CD4-positive, alpha-beta memory T cell (primary cell): ENCODE data around the gene TRPC4. TPM values are rescaled to one million over a fixed set of nuclear protein-coding genes. Genes with fewer than 3 reads are reported as not detected.

Experiments
- CTCF ChIA-PET: fragments of 350-600 bp; sonication (Branson Sonifier 250); formaldehyde crosslinking; loops from one replicate; lab custom pipeline; 2021; ENCODE audit warnings: inconsistent platforms; ENCODE audit not compliant: partially characterized antibody; lab: Charles Lee
- POLR2A ChIA-PET: fragments of 350-600 bp; sonication (Branson Sonifier 250); formaldehyde crosslinking; loops from one replicate; lab custom pipeline; 2021; ENCODE audit not compliant: partially characterized antibody; lab: Charles Lee
- DNase-seq, 5 donors: peaks; one replicate each; pipeline versions ENCODE4 v3.0.0 to v3.0.0-alpha.2; 2020 to 2022; ENCODE audit warnings: mixed read lengths in 1 of 5
- H3K27ac ChIP-seq: one replicate; pipeline ENCODE4 v1.7.0; 2013; ENCODE audit warnings: low read depth, low read length
- H3K27me3 ChIP-seq: 2 replicates; pipeline ENCODE4 v1.7.0; 2013; ENCODE audit warnings: mild to moderate bottlenecking, low read length, moderate library complexity; ENCODE audit not compliant: insufficient read depth
- H3K36me3 ChIP-seq: 2 replicates; pipeline ENCODE4 v1.7.0; 2013; ENCODE audit warnings: mild to moderate bottlenecking, low read length, moderate library complexity; ENCODE audit not compliant: insufficient read depth
- H3K4me1 ChIP-seq: 2 replicates; pipeline ENCODE4 v1.7.0; 2013; ENCODE audit warnings: mild to moderate bottlenecking, low read length, moderate library complexity; ENCODE audit not compliant: insufficient read depth
- H3K4me3 ChIP-seq, 2 donors: one replicate each; pipeline ENCODE4 v1.7.0; 2013; ENCODE audit warnings: low read length in 2 of 2, mild to moderate bottlenecking in 1 of 2
- H3K9me3 ChIP-seq, 2 donors: one replicate each; pipeline ENCODE4 v1.7.0; 2013; ENCODE audit warnings: low read length in 2 of 2, control low read depth in 1 of 2; ENCODE audit not compliant: control insufficient read depth in 1 of 2
- H3K27ac Mint-ChIP-seq, 7 donors: one replicate each; pipeline ENCODE4 v1.8.0; 2020 to 2021; ENCODE audit warnings: mixed read lengths in 7 of 7, mild to moderate bottlenecking in 6 of 7, inconsistent platforms in 3 of 7, moderate library complexity in 3 of 7
- H3K27me3 Mint-ChIP-seq, 2 donors: one replicate each; pipeline ENCODE4 v1.8.0; 2020 to 2021; ENCODE audit warnings: mixed read lengths in 2 of 2
- H3K36me3 Mint-ChIP-seq, 2 donors: one replicate each; pipeline ENCODE4 v1.8.0; 2020 to 2021; ENCODE audit warnings: mixed read lengths in 2 of 2, inconsistent platforms in 1 of 2, mild to moderate bottlenecking in 1 of 2
- H3K4me1 Mint-ChIP-seq, 4 donors: one replicate each; pipeline ENCODE4 v1.8.0; 2020 to 2021; ENCODE audit warnings: mixed read lengths in 4 of 4, mild to moderate bottlenecking in 1 of 4
- H3K4me3 Mint-ChIP-seq, 8 donors: one replicate each; pipeline ENCODE4 v1.8.0; 2020 to 2021; ENCODE audit warnings: mixed read lengths in 8 of 8, mild to moderate bottlenecking in 7 of 8, moderate library complexity in 6 of 8, inconsistent platforms in 3 of 8
- H3K9me3 Mint-ChIP-seq, 8 donors: one replicate each; pipeline ENCODE4 v1.8.0; 2020 to 2021; ENCODE audit warnings: mixed read lengths in 8 of 8, mild to moderate bottlenecking in 5 of 8, inconsistent platforms in 3 of 8, moderate library complexity in 1 of 8
- intact Hi-C: fragments of 100-400 bp; cut with micrococcal nuclease; formaldehyde crosslinking; loops from one replicate; pipeline ENCODE4 v1.15.1; 2023
- polyA plus RNA-seq, 2 donors: library from polyadenylated mRNA; unstranded; fragments of 300-500 nt; fragmentation: Illumina TruSeq; gene quantifications; one replicate each; pipeline ENCODE4 v1.2.3, GENCODE V29; 2021
- total RNA-seq, 2 experiments: library from RNA; stranded (reverse); gene quantifications; one replicate each; pipeline ENCODE4 v1.2.3, GENCODE V29; 2021

The TRPC4 gene
- total and polyA plus RNA-seq, 4 experiments from 2014 or later, result not detected

DNA sequence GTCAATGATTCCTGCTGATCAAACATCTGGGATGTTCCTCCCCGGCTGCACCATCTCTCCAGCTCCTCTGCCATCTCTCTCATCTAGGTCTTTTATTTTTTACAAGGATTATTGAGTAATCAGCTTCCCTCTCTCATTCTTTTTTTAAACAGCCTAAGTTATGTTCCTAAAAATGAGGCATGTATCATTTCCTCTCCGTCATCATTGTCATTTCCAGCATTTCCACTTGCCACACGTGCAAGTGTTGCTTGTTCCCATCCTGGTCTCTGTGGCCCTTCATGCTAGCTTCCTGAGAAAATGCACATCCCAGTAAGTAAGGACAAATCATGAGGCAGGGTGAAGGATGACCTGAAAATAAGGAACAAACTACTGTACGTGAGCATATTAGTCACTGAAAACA lies 168.3 kb downstream of the TRPC4 start:
- no peaks in the 10 kb centered on the region for H3K4me1 Mint-ChIP-seq
- no peaks in the 10 kb centered on the region for H3K27me3 ChIP-seq
- no peak overlapping the region for H3K27ac Mint-ChIP-seq
- H3K4me3 ChIP-seq, result no peak overlapping the region
- H3K9me3 Mint-ChIP-seq, result peaks cover 0 to 7% (median 0%) of the 10 kb centered on the region in 8 donors
- no peak for DNase-seq
- no peaks in the 10 kb centered on the region for H3K4me1 ChIP-seq
- no peaks in the 10 kb centered on the region for H3K9me3 ChIP-seq
- no peak overlapping the region for H3K27ac ChIP-seq
- no peaks in the 10 kb centered on the region for H3K27me3 Mint-ChIP-seq
- H3K4me3 Mint-ChIP-seq, result no peak overlapping the region
- no peaks in the 10 kb centered on the region for H3K36me3 ChIP-seq
- ChIA-PET CTCF (no interaction called here), POLR2A (no interaction called here)
- H3K36me3 Mint-ChIP-seq, result no peaks in the 10 kb centered on the region
- intact Hi-C loops, result no loop called here

DNA sequence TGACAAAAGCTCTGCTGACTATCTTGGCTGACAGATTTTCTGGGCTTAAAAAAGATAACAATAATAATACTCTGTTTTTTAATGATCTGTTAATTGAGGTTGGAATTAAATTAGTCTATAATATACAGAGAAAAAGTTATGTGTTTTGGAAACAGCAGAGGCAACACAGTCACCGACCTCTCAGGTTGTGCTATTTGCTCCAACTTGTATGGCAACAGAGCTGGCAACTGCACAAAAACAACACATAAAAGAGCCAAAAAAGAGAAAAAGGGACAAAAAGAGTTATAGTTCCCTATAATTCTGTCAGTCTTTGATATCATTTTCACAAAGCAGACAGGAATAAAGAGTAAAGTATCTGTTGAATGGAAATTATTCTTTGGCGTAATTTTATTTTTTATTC lies 168.7 kb downstream of the TRPC4 start:
- no peaks in the 10 kb centered on the region for H3K36me3 Mint-ChIP-seq
- H3K9me3 Mint-ChIP-seq, result peaks cover 0 to 7% (median 0%) of the 10 kb centered on the region in 8 donors
- CTCF ChIA-PET, result no interaction called here
- Histone ChIP-seq H3K4me3 (no peak overlapping the region), H3K4me1 (no peaks in the 10 kb centered on the region), H3K36me3 (no peaks in the 10 kb centered on the region), H3K27ac (no peak overlapping the region), H3K27me3 (no peaks in the 10 kb centered on the region), H3K9me3 (no peaks in the 10 kb centered on the region)
- H3K4me1 Mint-ChIP-seq, result no peaks in the 10 kb centered on the region
- POLR2A ChIA-PET, result no interaction called here
- no peaks in the 10 kb centered on the region for H3K27me3 Mint-ChIP-seq
- no peak overlapping the region for H3K4me3 Mint-ChIP-seq
- intact Hi-C loops, result no loop called here
- no peak overlapping the region for H3K27ac Mint-ChIP-seq
- DNase-seq, result no peak

DNA sequence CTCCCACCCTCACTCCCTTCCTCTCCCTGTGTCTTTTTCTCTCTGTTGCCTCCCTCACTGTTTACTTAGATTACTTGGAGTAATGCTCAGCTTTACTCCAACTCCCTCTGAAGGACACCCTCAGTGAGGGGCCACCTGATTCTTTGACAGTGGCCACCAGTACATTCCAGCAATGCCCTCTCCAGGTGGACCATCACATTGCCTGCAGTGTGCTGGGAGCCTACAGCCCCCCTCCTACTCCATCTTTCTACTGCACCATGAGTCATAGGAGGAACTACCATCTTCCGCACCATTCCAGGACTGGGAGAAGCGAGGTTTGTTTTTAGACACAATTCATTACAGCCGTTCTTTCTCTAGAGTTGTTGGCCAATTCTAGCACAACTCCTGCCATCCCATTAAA lies 174.4 kb downstream of the TRPC4 start:
- H3K27ac ChIP-seq, result no peak overlapping the region
- no peaks in the 10 kb centered on the region for H3K27me3 ChIP-seq
- intact Hi-C loops, result no loop called here
- ChIA-PET POLR2A (no interaction called here), CTCF (no interaction called here)
- H3K4me3 ChIP-seq, result no peak overlapping the region
- H3K27me3 Mint-ChIP-seq, result no peaks in the 10 kb centered on the region
- no peak overlapping the region for H3K27ac Mint-ChIP-seq
- H3K36me3 Mint-ChIP-seq, result no peaks in the 10 kb centered on the region
- H3K36me3 ChIP-seq, result no peaks in the 10 kb centered on the region
- no peak for DNase-seq
- peaks cover 0 to 6% (median 0%) of the 10 kb centered on the region in 8 donors for H3K9me3 Mint-ChIP-seq
- H3K4me1 ChIP-seq, result no peaks in the 10 kb centered on the region
- no peaks in the 10 kb centered on the region for H3K4me1 Mint-ChIP-seq
- no peaks in the 10 kb centered on the region for H3K9me3 ChIP-seq
- no peak overlapping the region for H3K4me3 Mint-ChIP-seq

DNA sequence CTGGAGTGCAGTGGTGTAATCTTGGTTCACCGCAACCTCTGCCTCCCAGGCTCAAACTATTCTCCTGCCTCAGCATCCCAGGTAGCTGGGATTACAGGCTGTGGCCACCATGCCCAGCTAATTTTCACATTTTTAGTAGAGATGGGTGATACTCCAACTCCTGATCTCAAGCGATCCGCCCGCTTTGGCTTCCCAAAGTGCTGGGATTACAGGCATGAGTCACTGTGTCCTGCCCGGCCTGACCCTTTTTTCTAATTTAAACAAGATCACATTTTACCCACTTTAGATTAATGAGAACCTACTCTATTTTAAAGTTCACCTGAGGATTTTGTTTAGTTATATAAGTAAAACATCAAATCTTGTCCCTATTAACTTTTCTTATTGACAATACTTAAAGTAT lies 179.2 kb downstream of the TRPC4 start:
- Mint-ChIP-seq H3K4me3 (no peak overlapping the region), H3K36me3 (no peaks in the 10 kb centered on the region), H3K27ac (no peak overlapping the region), H3K9me3 (peaks cover 0 to 2% (median 0%) of the 10 kb centered on the region in 8 donors), H3K4me1 (no peaks in the 10 kb centered on the region), H3K27me3 (no peaks in the 10 kb centered on the region)
- no peaks in the 10 kb centered on the region for H3K4me1 ChIP-seq
- no peaks in the 10 kb centered on the region for H3K9me3 ChIP-seq
- H3K27ac ChIP-seq, result no peak overlapping the region
- no peak for DNase-seq
- no peaks in the 10 kb centered on the region for H3K27me3 ChIP-seq
- no peaks in the 10 kb centered on the region for H3K36me3 ChIP-seq
- POLR2A ChIA-PET, result no interaction called here
- H3K4me3 ChIP-seq, result no peak overlapping the region
- intact Hi-C loops, result no loop called here
- CTCF ChIA-PET, result no interaction called here

DNA sequence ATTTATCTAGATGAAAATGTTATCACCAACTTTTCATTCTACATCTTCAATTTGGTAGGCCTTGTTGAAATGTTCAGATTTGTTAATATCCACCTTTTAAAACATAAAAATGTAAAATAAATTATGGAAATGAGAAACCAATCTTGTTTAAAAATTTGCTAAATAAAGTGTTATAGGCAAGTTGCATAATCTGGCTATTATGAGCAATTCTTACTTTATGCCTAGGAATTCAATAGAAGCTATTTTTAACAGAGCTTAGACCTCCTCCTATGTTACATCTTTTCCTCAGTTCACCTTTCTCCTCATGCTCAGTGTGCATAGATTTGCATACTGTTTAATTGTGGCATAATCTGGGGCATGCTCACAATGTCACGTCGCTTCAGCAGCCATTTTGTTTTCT lies 183.1 kb downstream of the TRPC4 start:
- Histone ChIP-seq H3K27me3 (no peaks in the 10 kb centered on the region), H3K27ac (no peak overlapping the region), H3K4me3 (no peak overlapping the region), H3K36me3 (no peaks in the 10 kb centered on the region), H3K9me3 (no peaks in the 10 kb centered on the region), H3K4me1 (no peaks in the 10 kb centered on the region)
- Mint-ChIP-seq H3K4me3 (no peak overlapping the region), H3K36me3 (no peaks in the 10 kb centered on the region), H3K27ac (no peak overlapping the region), H3K9me3 (peaks cover 0 to 2% (median 0%) of the 10 kb centered on the region in 8 donors), H3K27me3 (no peaks in the 10 kb centered on the region), H3K4me1 (no peaks in the 10 kb centered on the region)
- POLR2A ChIA-PET, result no interaction called here
- no peak for DNase-seq
- CTCF ChIA-PET, result no interaction called here
- intact Hi-C loops, result no loop called here

DNA sequence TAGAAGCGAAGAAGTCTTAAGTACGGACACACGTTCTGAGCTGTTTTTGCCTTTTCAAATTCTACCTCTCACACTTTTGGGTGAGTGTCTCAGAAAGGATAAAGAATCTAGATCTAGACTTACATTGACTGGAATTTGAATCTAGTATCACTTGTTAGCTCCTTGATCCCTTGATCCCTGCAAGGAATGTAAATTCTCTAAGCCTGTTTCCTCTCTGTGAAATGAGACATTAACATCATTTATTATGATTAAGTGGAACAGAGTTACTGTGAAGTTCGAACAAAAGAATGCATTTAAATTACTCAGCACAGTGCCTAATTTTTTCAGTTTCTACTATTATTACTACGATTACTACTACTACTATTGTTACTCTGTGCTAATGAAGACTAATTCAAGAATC lies 184.4 kb downstream of the TRPC4 start:
- Mint-ChIP-seq H3K27ac (no peak overlapping the region), H3K4me1 (no peaks in the 10 kb centered on the region), H3K27me3 (no peaks in the 10 kb centered on the region), H3K4me3 (no peak overlapping the region), H3K36me3 (no peaks in the 10 kb centered on the region), H3K9me3 (peaks cover 0 to 3% (median 0%) of the 10 kb centered on the region in 8 donors)
- Histone ChIP-seq H3K4me3 (no peak overlapping the region), H3K36me3 (no peaks in the 10 kb centered on the region), H3K4me1 (no peaks in the 10 kb centered on the region), H3K9me3 (no peaks in the 10 kb centered on the region), H3K27ac (no peak overlapping the region), H3K27me3 (no peaks in the 10 kb centered on the region)
- intact Hi-C loops, result no loop called here
- CTCF ChIA-PET, result no interaction called here
- no peak for DNase-seq
- POLR2A ChIA-PET, result no interaction called here

DNA sequence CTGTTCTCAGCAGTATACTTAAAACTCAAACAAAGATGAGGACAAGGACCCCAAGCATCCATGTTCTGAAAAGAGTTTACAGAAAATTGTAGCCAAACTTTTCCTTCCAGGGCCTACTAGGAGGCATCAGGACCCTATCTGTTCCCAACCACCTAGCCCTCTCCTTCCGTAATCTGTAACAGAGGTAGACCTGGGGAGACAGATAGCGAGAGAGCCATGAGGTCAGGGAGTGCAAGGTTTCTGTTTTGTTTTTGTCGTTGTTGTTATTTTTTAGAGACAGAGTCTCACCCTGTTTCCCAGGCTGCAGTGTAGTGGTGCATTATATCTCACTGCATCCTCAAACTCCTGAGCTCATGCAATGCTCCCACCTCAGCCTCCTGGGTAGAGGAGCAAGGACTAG lies 187.1 kb downstream of the TRPC4 start:
- no peak for DNase-seq
- H3K36me3 Mint-ChIP-seq, result no peaks in the 10 kb centered on the region
- no peaks in the 10 kb centered on the region for H3K27me3 Mint-ChIP-seq
- no peak overlapping the region for H3K4me3 Mint-ChIP-seq
- ChIA-PET POLR2A (no interaction called here), CTCF (no interaction called here)
- Histone ChIP-seq H3K36me3 (no peaks in the 10 kb centered on the region), H3K9me3 (no peaks in the 10 kb centered on the region), H3K4me1 (no peaks in the 10 kb centered on the region), H3K27me3 (no peaks in the 10 kb centered on the region), H3K4me3 (no peak overlapping the region), H3K27ac (no peak overlapping the region)
- no peaks in the 10 kb centered on the region for H3K4me1 Mint-ChIP-seq
- H3K27ac Mint-ChIP-seq, result no peak overlapping the region
- intact Hi-C loops, result no loop called here
- H3K9me3 Mint-ChIP-seq, result peaks cover 0 to 3% (median 0%) of the 10 kb centered on the region in 8 donors
